RKO (cell line): ENCODE measurements around the gene RLIM.
"Not testable (repeated sequence)": the region's sequence is repeated elsewhere in the genome, so short reads cannot be mapped to it uniquely, and the experiment has no call there.

Source experiments
- DNase-seq: peaks from one replicate; pipeline ENCODE4 v3.0.0-alpha.2; 2016; ENCODE audit warnings: low spot score

The RLIM gene

GRCh38 chrX:74614093-74614909, at the start of gene RLIM:
Gene RLIM (minus strand): TSS chrX:74614624. CDS start chrX:74595977, 18,647 bp downstream.
- DNase-seq: peak; percentile 92

- DNase-seq: no peak
These were observed 41.8 kb upstream of the RLIM start for GRCh38 chrX:74656079-74656745.

DNA sequence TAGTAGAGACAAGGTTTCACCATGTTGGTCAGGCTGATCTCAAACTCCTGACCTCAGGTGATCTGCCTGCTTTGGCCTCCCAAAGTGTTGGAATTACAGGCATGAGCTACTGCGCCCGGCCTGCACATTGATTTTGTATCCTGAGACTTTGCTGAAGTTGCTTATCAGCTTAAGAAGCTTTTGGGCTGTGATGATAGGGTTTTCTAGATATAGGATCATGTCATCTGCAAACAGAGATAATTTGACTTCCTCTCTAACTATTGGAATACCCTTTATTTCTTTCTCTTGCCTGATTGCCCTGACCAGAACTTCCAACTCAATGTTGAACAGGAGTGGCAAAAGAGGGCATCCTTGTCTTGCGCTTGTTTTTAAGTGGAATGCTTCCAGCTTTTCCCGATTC, 40.5 kb upstream of the RLIM start:
- DNase-seq: not testable (repeated sequence)

DNA sequence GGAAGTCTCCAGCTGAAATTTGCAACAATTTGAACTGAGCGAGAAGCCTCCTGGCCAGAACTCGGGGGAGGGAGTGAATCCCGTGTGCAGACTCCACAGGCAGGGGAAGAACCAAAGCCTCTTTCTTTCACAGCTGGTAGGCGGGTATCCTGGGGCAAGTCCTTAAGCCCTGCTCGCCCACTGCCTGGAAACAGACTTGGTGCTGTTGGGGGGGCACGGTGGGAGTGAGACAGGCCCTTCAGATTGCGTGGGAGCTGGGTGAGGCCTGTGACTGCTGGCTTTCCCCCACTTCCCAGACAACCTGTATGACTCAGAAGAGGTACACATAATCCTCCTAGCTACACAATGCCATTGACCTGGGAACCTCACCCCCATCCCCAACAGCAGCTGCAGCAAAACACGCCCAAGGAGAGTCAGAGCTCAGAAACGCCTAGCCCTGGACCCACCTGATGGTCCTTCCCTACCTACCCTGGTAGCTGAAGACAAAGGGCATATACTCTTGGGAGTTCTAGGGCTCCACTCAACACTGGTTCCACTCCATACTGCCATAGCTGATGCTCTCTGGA, 22.4 kb upstream of the RLIM start:
- no peak for DNase-seq

- DNase-seq: peak; percentile 76
These were observed 893 bp downstream of the RLIM start for GRCh38 chrX:74613370-74614092.

GRCh38 chrX:74606799-74607198, 7.6 kb downstream of the RLIM start:
- no peak for DNase-seq

GRCh38 chrX:74606342-74606741, 8.1 kb downstream of the RLIM start:
- no peak for DNase-seq

- no peak for DNase-seq
These were observed 11.4 kb downstream of the RLIM start for GRCh38 chrX:74603040-74603439.

DNA sequence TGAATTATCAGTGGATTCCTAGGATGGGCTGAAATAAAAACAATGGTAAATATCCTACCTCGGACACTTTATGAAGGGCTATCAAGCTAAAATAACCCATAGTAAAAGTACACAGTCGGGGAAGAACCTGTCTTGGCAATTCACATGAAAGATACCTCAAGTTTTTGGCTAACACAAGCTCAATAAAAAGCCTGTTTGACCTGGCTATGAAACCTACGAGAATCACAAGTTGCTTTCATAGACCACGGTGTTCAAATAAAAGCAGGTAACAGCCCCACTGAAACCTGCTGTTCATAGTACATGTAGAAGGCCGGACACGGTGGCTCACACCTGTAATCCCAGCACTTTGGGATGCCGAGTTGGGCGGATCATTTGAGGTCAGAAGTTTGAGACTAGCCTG, 12.3 kb downstream of the RLIM start:
- no peak for DNase-seq

DNA sequence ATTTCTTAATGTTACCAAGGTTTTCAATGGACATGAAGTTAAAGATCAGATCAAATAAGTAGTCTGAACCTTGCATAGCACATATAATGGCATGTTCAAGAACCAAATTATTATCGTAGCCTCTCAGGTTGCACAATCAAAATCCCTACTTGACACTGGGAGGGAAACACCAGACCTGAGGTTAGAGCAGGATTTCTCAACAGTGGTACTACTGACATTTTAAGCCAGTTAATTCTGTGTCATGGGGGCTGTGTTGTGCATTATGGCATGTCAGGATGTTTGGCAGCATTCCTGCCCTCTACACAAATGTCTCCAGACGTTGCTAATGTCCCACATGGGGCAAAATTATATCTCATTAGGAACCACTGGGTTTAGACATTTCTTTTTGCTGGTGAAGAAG, 20.8 kb downstream of the RLIM start:
- no peak for DNase-seq

- DNase-seq: no peak
These were observed 28.7 kb downstream of the RLIM start for GRCh38 chrX:74585766-74586165.

DNA sequence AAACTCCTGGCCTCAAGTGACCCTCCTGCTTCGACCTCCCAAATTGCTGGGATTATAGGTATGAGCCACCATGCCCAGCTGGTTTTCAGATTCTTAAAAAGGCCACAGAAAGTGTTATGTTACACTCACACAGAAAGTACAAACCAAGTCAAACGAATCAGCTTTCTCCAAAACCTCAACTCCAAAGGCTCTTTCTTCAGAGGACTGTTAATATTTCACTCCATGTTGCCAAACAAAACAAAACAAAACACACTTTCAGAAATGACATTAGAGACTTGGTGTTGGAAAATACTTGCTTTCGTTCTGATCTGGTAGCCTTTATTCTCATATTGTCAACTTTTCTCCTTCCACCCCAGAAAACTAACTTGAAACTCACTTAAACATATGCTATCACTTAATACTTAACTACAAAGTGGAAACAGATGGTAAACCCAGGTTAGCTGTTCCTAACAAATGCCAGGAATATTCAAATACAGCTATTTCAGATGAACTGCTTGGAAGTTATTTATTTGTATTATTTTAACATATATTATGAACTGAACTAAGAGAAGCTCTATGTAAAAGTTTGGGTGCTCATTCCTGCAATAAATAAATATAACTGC, 34.7 kb downstream of the RLIM start:
- DNase-seq: no peak

- no peak for DNase-seq
These were observed 36.3 kb downstream of the RLIM start for GRCh38 chrX:74578137-74578536.

GRCh38 chrX:74557378-74557777, 57.0 kb downstream of the RLIM start:
- DNase-seq: no peak

GRCh38 chrX:74551934-74552333, 62.5 kb downstream of the RLIM start:
- DNase-seq: no peak

- peak; percentile 84 for DNase-seq
These were observed 64.1 kb downstream of the RLIM start for GRCh38 chrX:74550295-74550802.

GRCh38 chrX:74546984-74547383, 67.4 kb downstream of the RLIM start:
- DNase-seq: no peak

GRCh38 chrX:74545880-74546523, 68.4 kb downstream of the RLIM start:
- DNase-seq: no peak

DNA sequence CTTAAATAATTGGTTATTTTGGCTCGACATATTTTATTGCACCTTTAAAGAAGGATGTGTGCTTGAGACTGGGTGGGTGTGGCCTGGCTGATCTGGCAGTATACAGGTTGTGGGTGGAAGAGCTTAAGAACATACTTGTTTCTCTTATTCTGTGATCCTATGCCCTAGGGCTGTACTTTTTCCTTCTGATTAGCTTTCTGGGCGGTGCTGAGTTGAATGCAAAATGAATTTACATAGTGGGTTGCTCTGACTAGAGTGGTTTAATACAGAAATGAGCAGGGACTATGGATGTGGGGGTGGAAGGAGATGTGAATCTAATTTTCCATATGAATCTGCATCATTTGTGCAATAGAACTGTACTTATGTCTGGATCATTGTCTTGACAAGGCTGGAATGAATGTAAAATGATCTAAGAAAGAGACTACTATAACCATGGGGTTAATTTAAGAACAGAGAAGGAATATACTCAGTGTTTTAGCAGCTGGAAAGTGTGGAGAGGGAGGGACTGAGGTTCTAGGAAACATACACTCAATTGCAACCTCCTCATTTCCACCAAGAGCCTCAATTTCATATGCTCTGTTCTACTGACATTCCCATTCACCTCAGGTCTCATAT, 73.7 kb downstream of the RLIM start:
- no peak for DNase-seq

- DNase-seq: peak; percentile 22
These were observed 77.5 kb downstream of the RLIM start for GRCh38 chrX:74536832-74537371.
